H9 (cell line): ENCODE results near the gene SMURF1. TPM values are rescaled to one million over a fixed set of nuclear protein-coding genes. Genes with fewer than 3 reads are reported as not detected.

Experiments
- DNase-seq: peaks from one replicate; pipeline ENCODE4 v3.0.0-alpha.2; 2017
- H2AFZ ChIP-seq: one replicate; pipeline ENCODE4 v1.6.1; 2013; ENCODE audit warnings: mild to moderate bottlenecking, low read length, control low read depth, moderate library complexity
- H2AK5ac ChIP-seq: 2 replicates; pipeline ENCODE4 v1.6.1; 2013; ENCODE audit warnings: low read length, control low read depth, mixed read lengths; ENCODE audit not compliant: insufficient read length
- H2BK120ac ChIP-seq: one replicate; pipeline ENCODE4 v1.6.1; 2013; ENCODE audit warnings: low read depth, mild to moderate bottlenecking, low read length, control low read depth, inconsistent platforms; ENCODE audit not compliant: poor library complexity, severe bottlenecking
- H2BK12ac ChIP-seq: 2 replicates; pipeline ENCODE4 v1.6.1; 2013; ENCODE audit warnings: low read length, control low read depth, mixed read lengths, low read depth; ENCODE audit not compliant: insufficient read length
- H2BK15ac ChIP-seq: 2 replicates; pipeline ENCODE4 v1.6.1; 2013; ENCODE audit warnings: low read depth, low read length, control low read depth
- H2BK20ac ChIP-seq: one replicate; pipeline ENCODE4 v1.6.1; 2013; ENCODE audit warnings: low read depth, mild to moderate bottlenecking, low read length, control low read depth, inconsistent platforms; ENCODE audit not compliant: poor library complexity, severe bottlenecking
- H2BK5ac ChIP-seq: 2 replicates; pipeline ENCODE4 v1.6.1; 2013; ENCODE audit warnings: low read length, control low read depth, mixed read lengths; ENCODE audit not compliant: insufficient read length
- H3K14ac ChIP-seq: 2 replicates; pipeline ENCODE4 v1.6.1; 2013; ENCODE audit warnings: low read length, control low read depth; ENCODE audit not compliant: insufficient read depth
- H3K18ac ChIP-seq: 2 replicates; pipeline ENCODE4 v1.6.1; 2013; ENCODE audit warnings: low read depth, mild to moderate bottlenecking, mixed read lengths, low read length, control low read depth; ENCODE audit not compliant: insufficient read length
- H3K23ac ChIP-seq: 2 replicates; pipeline ENCODE4 v1.6.1; 2013; ENCODE audit warnings: low read length, control low read depth, mixed read lengths, low read depth; ENCODE audit not compliant: insufficient read length
- H3K23me2 ChIP-seq: 2 replicates; pipeline ENCODE4 v1.6.1; 2013; ENCODE audit warnings: low read depth, mild to moderate bottlenecking, mixed read lengths, low read length, control low read depth; ENCODE audit not compliant: insufficient read length, poor library complexity, severe bottlenecking
- H3K27ac ChIP-seq: 2 replicates; pipeline ENCODE4 v1.5.1; 2013; ENCODE audit warnings: low read length, control low read depth, mixed read lengths, low read depth; ENCODE audit not compliant: insufficient read length
- H3K27me3 ChIP-seq: 2 replicates; pipeline ENCODE4 v1.6.1; 2013; ENCODE audit warnings: low read length, control low read depth, inconsistent platforms; ENCODE audit not compliant: insufficient read depth
- H3K4ac ChIP-seq: 2 replicates; pipeline ENCODE4 v1.6.1; 2013; ENCODE audit warnings: low read depth, mild to moderate bottlenecking, control low read depth, inconsistent platforms, low read length, moderate library complexity
- H3K4me1 ChIP-seq: 2 replicates; pipeline ENCODE4 v1.6.1; 2013; ENCODE audit warnings: low read length, control low read depth, inconsistent platforms; ENCODE audit not compliant: insufficient read depth
- H3K4me2 ChIP-seq: 2 replicates; pipeline ENCODE4 v1.6.1; 2013; ENCODE audit warnings: low read length, control low read depth, mixed read lengths; ENCODE audit not compliant: insufficient read length, insufficient read depth
- H3K56ac ChIP-seq: 2 replicates; pipeline ENCODE4 v1.6.1; 2013; ENCODE audit warnings: low read depth, mild to moderate bottlenecking, mixed read lengths, low read length, control low read depth; ENCODE audit not compliant: insufficient read length
- H3K79me1 ChIP-seq: 2 replicates; pipeline ENCODE4 v1.6.1; 2013; ENCODE audit warnings: low read depth, mild to moderate bottlenecking, moderate library complexity, low read length, control low read depth, inconsistent platforms; ENCODE audit not compliant: insufficient read depth, poor library complexity, severe bottlenecking
- H3K79me2 ChIP-seq: 2 replicates; pipeline ENCODE4 v1.6.1; 2013; ENCODE audit warnings: low read length, control low read depth, inconsistent platforms; ENCODE audit not compliant: insufficient read depth
- H3K9ac ChIP-seq: 2 replicates; pipeline ENCODE4 v1.6.1; 2013; ENCODE audit warnings: low read length, control low read depth, mixed read lengths; ENCODE audit not compliant: insufficient read length; ENCODE audit errors: extremely low read depth
- H3K9me3 ChIP-seq: one replicate; pipeline ENCODE4 v1.6.1; 2013; ENCODE audit warnings: low read depth, low read length, inconsistent platforms; ENCODE audit not compliant: control insufficient read depth
- H3T11ph ChIP-seq: one replicate; pipeline ENCODE4 v1.6.1; 2013; ENCODE audit warnings: mild to moderate bottlenecking, low read length, control low read depth, inconsistent platforms
- H4K20me1 ChIP-seq: one replicate; pipeline ENCODE4 v1.6.1; 2013; ENCODE audit not compliant: control insufficient read depth, insufficient read length, insufficient read depth
- H4K5ac ChIP-seq: 2 replicates; pipeline ENCODE4 v1.6.1; 2013; ENCODE audit warnings: low read depth, mild to moderate bottlenecking, mixed read lengths, low read length, control low read depth; ENCODE audit not compliant: insufficient read length
- H4K8ac ChIP-seq: replicated peaks from 2 replicates; pipeline ENCODE4 v1.6.1; 2013; ENCODE audit warnings: low read length, control low read depth, mixed read lengths, low read depth; ENCODE audit not compliant: insufficient read length
- H4K91ac ChIP-seq: 2 replicates; pipeline ENCODE4 v1.6.1; 2013; ENCODE audit warnings: low read depth, mild to moderate bottlenecking, moderate library complexity, mixed read lengths, low read length, control low read depth; ENCODE audit not compliant: insufficient read length
- H3K27ac Mint-ChIP-seq, 3 experiments: 2 replicates in 2 of 3; 3 replicates in 1 of 3; pipeline ENCODE4 v1.8.0; 2020 to 2021; ENCODE audit warnings: mixed read lengths in 3 of 3, mild to moderate bottlenecking in 1 of 3, moderate library complexity in 1 of 3
- H3K27me3 Mint-ChIP-seq: 2 replicates; pipeline ENCODE4 v1.8.0; 2021; ENCODE audit warnings: low read depth, mild to moderate bottlenecking, moderate library complexity, mixed read lengths
- H3K36me3 Mint-ChIP-seq, 3 experiments: 2 replicates in 2 of 3; 3 replicates in 1 of 3; pipeline ENCODE4 v1.8.0; 2020 to 2021; ENCODE audit warnings: low read depth in 3 of 3, mixed read lengths in 3 of 3; ENCODE audit not compliant: insufficient read depth in 1 of 3
- H3K4me1 Mint-ChIP-seq, 2 experiments: 2 replicates each; pipeline ENCODE4 v1.8.0; 2020; ENCODE audit warnings: mixed read lengths in 2 of 2
- H3K4me3 Mint-ChIP-seq, 2 experiments: 2 replicates in 1 of 2; 3 replicates in 1 of 2; pipeline ENCODE4 v1.8.0; 2020 to 2021; ENCODE audit warnings: mild to moderate bottlenecking in 2 of 2, mixed read lengths in 2 of 2, moderate library complexity in 1 of 2
- H3K9me3 Mint-ChIP-seq, 2 experiments: 2 replicates in 1 of 2; 3 replicates in 1 of 2; pipeline ENCODE4 v1.8.0; 2020; ENCODE audit warnings: mild to moderate bottlenecking in 2 of 2, mixed read lengths in 2 of 2, moderate library complexity in 1 of 2
- WGBS: extraction: QIAGEN DNeasy Blood & Tissue Kit; methylation state at CpG from one replicate; pipeline ENCODE4 v1.1.7; 2013; ENCODE audit warnings: missing lambda C conversion rate, low lambda C conversion rate, mixed read lengths; ENCODE audit not compliant: insufficient read length; ENCODE audit errors: extremely low coverage; 5-methylcytosine and 5-hydroxymethylcytosine counted together
- total RNA-seq: library from RNA; stranded (reverse); gene quantifications from 2 replicates; pipeline ENCODE4 v1.2.1, GENCODE V29; 2021
- TF ChIP-seq, protein P1 (sequence below): fragments of 200-600 bp; sonication (generic); conservative IDR thresholded peaks from 3 replicates; pipeline ENCODE4 v1.8.0; 2021; ENCODE audit warnings: antibody characterized with exemption, mild to moderate bottlenecking

SMURF1 gene
- total RNA-seq, 1 experiment from 2014 or later = 29.4 TPM

DNA sequence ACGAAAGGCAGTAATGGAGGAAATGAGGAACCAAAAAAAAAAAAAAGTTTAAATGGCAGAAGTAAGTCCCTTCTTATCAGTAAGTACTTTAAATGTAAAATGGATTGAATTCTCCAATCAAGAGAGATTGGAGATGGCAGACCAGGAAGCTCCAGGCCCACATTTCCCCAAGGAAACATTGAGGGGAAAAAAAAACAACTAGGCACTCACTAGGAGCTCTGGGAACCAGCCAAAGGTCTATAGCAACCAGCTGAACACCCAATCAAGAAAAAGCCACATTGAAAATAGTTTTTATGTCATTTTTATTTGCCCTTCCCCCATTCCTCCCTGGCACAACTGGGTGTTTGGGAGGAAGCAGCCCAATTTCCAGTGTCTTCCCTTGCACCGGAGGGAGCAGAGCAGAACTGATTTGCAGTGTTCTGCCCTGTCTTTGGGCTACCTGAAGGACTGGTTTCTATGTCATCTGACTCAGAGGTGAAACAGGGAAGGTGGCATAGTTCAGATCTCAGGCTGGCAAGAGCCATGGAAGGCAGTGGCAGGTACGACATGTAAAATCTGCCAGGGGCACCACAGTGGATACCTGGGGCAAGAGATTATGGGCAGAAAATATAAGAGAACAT, 121.9 kb downstream of the SMURF1 start:
- no peaks in the 10 kb centered on the region for H3K9me3 Mint-ChIP-seq
- no peaks in the 10 kb centered on the region for H3K79me1 ChIP-seq
- TF ChIP-seq, protein P1, sequence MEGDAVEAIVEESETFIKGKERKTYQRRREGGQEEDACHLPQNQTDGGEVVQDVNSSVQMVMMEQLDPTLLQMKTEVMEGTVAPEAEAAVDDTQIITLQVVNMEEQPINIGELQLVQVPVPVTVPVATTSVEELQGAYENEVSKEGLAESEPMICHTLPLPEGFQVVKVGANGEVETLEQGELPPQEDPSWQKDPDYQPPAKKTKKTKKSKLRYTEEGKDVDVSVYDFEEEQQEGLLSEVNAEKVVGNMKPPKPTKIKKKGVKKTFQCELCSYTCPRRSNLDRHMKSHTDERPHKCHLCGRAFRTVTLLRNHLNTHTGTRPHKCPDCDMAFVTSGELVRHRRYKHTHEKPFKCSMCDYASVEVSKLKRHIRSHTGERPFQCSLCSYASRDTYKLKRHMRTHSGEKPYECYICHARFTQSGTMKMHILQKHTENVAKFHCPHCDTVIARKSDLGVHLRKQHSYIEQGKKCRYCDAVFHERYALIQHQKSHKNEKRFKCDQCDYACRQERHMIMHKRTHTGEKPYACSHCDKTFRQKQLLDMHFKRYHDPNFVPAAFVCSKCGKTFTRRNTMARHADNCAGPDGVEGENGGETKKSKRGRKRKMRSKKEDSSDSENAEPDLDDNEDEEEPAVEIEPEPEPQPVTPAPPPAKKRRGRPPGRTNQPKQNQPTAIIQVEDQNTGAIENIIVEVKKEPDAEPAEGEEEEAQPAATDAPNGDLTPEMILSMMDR = no peak
- no peak overlapping the region for H3K23ac ChIP-seq
- no peak overlapping the region for H4K8ac ChIP-seq
- H3K18ac ChIP-seq = no peak overlapping the region
- H4K91ac ChIP-seq = no peak overlapping the region
- H2AFZ ChIP-seq = no peak overlapping the region
- H3K14ac ChIP-seq = no peak overlapping the region
- DNase-seq = no peak
- H3K79me2 ChIP-seq = no peaks in the 10 kb centered on the region; the same call in 1 of the 2 replicates
- H3K27ac ChIP-seq = no peak overlapping the region
- H2BK15ac ChIP-seq = no peak overlapping the region
- no CpG with 5 or more reads among the region's 3 CpGs for whole genome bisulfite sequencing
- no peaks in the 10 kb centered on the region for H3K9me3 ChIP-seq
- peaks cover 7 to 8% of the 10 kb centered on the region in 2 experiments; a peak in 3 of 4 replicates for H3K4me1 Mint-ChIP-seq
- no peak overlapping the region for H4K5ac ChIP-seq
- H3K4me3 Mint-ChIP-seq = no peak overlapping the region
- peak overlapping the region in 2 of 3 experiments; percentile 75 to 94; a peak in 3 of 7 replicates for H3K27ac Mint-ChIP-seq
- H2AK5ac ChIP-seq = no peak overlapping the region
- H3K23me2 ChIP-seq = no peaks in the 10 kb centered on the region
- no peaks in the 10 kb centered on the region for H4K20me1 ChIP-seq
- no peak overlapping the region for H2BK5ac ChIP-seq
- H3K4me2 ChIP-seq = no peak overlapping the region
- peaks cover 5 to 26% (median 14%) of the 10 kb centered on the region in 3 experiments; a peak in 5 of 7 replicates for H3K36me3 Mint-ChIP-seq
- H2BK12ac ChIP-seq = no peak overlapping the region
- no peak overlapping the region for H3K9ac ChIP-seq
- H3K56ac ChIP-seq = no peak overlapping the region
- no peak overlapping the region for H2BK120ac ChIP-seq
- H3T11ph ChIP-seq = no peak overlapping the region
- no peaks in the 10 kb centered on the region for H3K27me3 ChIP-seq
- H3K4ac ChIP-seq = no peak overlapping the region
- no peaks in the 10 kb centered on the region for H3K27me3 Mint-ChIP-seq
- no peaks in the 10 kb centered on the region for H3K4me1 ChIP-seq
- H2BK20ac ChIP-seq = no peak overlapping the region
